Measurements from ENCODE around the gene CCDC88C.
"Not testable (repeated sequence)": the region's sequence is repeated elsewhere in the genome, so short reads cannot be mapped to it uniquely, and the experiment has no call there.

The CCDC88C gene

DNA sequence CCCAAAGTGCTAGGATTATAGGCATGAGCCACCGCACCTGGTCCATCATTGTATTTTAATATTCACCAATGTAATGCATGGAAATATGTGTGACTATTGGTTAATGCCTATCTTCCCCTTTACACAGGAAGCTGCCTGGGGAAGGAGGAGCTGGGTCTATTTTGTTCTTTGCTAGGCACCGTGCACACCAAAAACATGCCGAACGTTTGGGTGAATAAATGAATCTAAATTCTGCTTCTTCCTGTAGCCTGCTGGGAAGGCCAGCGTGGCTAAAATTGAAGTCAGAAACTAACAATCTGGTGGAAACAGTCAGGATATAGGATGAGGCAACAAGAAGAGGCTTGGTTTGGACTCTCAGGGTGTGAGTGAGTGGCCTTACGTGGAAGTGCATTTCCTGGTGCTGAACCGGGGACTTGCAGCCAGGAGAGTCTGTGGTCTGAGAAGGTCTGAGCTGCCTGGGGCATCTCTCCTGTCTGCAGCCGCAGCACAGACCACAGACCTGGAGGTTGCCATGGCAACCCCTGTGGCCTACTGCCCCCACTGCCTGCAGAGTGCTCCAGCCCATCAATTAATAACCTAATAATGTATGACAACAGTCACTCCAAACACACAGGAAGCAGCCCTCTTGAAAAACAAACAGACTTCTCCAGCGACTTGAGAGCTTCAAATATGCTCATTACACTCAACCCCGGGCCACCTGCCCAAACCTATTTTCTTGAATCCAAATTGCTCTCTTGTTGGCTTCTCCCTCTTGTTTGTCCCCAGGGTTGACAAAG lies 167.6 kb downstream of the CCDC88C start:
- DNase-seq: peak in 6 of 51 donors; percentile 15 to 43 (median 32)

DNA sequence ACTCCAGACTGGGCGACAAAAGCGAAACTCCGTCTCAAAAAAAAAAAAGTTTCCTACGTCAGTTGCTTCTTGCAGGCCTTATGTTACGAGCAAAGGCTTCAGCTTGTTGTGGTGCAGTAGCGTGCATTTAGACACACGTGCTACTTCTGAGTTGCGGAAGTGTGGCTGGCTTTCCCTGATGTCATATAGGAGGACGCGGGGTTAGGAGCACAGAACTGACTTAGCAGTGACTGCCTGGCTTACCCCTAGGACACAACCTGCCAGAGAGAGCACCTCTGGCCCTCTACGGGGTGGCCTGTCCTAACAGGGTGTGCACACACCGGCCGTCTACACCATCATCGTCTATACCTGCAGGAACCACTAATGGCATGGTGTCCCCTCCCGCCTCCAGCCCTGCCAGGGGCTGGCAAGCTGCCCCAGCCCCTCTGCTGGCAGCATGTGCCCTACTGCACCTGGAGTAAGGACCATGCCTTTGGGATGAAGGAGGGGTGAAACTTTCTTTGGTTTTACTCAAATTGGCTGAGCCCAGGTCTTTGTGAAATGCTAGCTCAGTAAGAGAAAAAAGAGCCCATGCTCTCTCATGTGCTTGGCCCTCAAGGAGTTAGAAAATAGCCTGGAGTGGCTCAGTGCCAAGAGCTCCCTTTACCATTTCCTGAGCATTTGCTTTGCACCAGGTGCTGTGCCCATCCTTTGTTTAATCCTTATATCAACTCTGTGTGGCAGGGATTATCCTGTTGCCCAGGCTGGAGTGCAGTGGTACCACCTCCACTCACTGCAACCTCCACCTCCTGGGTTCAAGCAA lies 171.4 kb downstream of the CCDC88C start:
- no peak for DNase-seq

DNA sequence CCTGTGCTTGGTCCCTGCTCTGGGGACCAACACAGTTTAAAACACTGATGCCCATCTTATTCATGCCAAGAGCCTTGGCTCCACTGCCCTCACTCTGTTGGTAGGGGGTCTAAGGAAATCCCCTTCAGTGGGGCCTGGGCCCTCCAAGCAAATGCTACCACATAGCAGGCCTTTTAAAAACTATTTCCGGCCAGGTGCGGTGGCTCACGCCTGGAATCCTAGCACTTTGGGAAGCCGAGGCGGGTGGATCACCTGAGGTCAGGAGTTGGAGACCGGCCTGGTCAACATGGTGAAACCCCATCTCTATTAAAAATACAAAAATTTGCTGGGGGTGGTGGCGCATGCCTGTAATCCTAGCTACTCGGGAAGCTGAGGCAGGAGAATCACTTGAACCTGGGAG lies 172.0 kb downstream of the CCDC88C start:
- DNase-seq: not testable (repeated sequence)

DNA sequence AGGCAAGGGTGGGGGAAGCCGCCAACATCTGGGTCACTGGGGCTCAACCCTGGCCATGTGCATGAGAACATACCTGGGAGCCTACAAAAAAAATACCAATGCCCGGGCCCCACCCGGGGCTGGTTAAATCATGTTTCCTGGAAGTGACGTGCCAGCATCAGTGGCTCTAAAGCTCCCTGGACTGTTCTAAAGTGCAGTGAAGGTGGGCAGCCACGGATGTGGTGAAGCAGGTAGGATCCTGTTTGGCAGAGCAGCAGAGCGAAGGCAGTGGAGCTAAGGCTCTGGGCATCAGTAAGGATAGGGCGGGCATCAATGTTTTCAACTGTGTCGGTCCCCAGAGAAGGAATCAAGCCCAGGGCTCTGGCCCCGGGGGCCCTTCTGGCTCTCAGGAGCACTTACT lies 172.6 kb downstream of the CCDC88C start:
- no peak for DNase-seq

DNA sequence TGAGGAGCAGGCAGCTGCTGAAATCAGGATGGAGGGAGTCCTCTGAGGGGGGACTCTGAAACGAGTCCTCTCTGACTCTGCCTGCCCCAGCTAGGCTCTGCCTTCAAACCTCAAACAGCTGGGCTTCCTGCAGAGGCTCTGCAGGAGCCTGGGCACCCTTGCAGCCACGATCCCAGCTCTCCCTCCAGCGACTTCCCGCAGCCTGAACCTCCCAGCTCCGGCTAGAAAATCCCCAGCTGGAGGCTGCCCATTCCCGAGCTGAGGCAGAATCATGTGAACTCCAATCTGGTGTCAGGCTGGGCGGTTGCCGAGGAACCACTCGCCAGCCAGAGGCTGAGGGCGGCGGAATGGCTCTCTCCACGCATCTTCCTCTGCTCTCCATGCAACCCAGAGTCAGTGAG lies 173.1 kb downstream of the CCDC88C start, which contains the start of gene GPR68:
GPR68 (minus strand) TSS at position 204 of the 401 bp plus-strand sequence. CDS start 9,654 bp downstream, outside the sequence.
- peak in 37 of 51 donors; percentile 4 to 71 (median 47) for DNase-seq

DNA sequence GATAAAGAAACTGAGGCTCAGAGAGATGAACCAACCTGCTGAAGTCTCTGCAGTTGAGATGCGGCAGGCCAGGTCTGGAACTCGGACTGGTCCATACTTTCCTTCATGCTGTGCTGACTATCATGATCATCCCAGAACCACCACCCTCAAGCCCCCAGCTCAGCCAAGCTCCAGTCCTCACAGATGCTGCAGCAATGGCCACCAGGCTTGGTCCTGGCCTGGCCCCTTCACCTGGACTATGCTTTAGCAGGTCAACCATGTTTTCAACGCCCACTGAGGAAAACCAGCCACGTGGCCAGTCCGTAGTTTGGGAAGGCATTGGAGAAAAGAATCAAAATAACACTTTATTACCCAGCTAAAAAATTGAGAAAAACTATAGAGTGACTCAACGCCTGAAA lies 174.5 kb downstream of the CCDC88C start:
- DNase-seq: no peak

DNA sequence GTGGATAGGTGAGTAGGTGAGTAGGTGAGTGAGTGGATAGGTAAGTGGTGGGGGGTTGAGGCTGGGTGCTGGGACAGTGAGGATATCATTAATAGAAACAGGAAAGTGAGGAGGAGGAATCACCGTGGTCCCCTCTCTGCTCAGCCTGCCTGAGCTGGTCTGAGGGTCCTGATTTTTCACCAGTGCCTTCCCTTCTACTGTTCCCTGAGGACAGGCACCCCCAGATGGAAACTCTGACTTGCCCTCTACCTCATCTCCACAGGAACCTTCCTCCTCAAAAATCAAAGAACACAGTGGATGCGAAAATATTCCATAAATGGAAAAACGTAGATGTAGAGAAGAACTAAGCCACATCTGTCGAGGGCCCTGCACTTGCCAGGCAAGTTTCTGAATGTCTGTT lies 175.0 kb downstream of the CCDC88C start:
- no peak for DNase-seq

DNA sequence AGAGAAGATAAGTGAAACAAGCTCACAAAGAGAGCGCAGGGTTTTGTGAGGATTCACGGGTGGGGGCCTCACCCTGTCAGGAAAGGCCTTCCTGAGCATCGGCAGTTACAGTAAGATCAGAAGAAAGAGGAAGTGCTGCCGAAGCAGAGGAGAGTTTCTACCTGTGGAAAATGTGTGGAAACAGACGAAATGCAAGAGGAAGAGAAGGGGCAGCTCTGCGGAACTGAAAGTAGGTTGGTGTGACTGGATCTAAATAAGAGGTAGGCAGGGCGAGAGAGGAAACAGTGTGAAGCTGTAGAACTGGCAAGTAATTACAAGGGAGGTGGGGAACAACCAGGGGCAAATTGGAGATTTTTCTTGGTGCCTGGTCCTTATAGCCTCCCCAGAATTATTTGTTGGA lies 175.8 kb downstream of the CCDC88C start:
- peak in 1 of 51 donors; percentile 6 for DNase-seq

DNA sequence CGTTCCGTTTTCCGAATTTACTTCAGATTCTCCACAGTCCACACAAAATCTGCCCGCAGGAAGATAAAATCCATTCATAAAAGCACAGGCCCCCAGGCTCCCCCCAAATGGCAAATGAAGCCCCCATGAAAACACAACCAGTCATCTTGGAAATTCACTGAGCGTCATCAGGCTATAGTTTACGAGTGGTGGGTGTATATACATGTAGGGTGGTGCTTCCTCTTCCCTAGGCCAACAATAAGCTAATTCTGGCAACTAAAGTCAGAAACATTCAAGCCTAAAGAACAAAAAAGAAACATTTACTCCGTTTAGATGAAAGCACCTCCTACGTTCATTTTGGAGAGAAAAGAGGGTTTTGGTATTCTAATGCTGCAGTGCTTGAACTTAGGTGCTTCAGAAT lies 179.0 kb downstream of the CCDC88C start:
- no peak for DNase-seq

DNA sequence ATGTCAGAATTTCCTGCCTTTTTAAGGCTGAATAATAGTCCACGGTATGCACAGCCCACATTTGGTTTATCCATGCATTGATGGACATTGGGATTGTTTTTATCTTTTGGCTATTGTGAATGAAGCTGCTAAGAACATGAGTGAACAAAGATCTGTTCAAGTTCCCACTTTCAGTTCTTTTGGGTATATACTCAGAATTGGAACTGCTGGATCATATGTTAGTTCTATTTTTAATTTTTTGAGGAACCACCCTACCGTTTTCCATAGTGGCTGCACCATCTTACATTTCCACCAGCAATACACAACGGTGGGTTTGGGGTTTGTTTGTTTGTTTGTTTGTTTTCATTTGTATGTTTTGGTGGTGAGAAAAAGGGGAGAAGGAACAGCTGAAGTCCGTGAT lies 179.5 kb downstream of the CCDC88C start:
- DNase-seq: no peak

DNA sequence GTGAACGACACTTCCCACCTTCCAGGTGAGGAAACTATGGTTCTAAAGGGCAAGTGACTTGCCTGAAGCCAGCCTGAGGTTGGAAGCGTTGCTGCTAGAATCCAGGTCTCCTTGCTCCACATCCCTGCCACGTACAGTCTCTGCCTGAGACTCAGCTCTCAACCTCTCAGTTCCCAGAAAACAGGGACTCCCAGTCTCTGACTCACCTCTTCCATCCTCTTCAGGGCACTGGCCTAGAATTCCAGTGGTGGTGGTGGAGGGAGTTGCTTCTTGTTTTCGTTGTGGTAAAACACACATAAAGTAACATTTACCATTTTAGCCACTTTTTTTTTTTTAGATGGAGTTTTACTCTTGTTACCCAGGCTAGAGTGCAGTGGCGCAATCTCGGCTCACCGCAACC lies 180.4 kb downstream of the CCDC88C start:
- no peak for DNase-seq

DNA sequence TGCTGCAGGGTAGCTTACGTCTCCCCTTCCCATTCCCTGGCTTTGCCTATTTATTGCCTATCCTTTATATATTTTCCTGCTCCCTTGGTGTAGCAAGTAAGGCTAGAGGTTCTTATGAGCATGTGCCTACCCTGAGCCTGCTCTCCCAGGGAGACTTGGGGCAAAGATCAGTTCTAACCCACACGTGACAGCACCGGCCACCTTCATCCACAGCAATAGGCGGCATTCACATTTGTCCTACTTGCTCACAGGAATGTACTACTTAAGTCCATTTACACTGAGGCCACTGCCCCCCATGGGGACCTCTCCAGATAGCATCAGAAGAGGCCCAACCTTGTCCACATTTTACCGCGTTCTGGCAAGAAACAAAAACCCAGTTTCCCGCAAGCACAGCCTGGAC lies 181.8 kb downstream of the CCDC88C start:
- no peak for DNase-seq

DNA sequence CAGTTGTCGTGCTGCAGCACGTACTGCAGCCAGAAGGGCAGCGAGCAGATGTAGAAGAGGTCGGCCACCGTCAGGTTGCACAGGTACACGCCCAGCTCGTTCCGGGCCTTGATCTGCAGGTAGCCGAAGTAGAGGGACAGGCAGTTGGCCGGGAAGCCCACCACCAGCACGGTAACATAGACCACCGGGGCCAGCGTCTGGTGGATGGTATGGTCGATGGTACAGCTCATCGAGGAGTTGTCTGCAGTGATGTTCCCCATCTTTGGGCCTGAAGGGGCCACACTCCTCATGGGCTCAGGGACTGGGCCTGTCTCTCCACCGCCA lies 182.9 kb downstream of the CCDC88C start:
- DNase-seq: no peak

DNA sequence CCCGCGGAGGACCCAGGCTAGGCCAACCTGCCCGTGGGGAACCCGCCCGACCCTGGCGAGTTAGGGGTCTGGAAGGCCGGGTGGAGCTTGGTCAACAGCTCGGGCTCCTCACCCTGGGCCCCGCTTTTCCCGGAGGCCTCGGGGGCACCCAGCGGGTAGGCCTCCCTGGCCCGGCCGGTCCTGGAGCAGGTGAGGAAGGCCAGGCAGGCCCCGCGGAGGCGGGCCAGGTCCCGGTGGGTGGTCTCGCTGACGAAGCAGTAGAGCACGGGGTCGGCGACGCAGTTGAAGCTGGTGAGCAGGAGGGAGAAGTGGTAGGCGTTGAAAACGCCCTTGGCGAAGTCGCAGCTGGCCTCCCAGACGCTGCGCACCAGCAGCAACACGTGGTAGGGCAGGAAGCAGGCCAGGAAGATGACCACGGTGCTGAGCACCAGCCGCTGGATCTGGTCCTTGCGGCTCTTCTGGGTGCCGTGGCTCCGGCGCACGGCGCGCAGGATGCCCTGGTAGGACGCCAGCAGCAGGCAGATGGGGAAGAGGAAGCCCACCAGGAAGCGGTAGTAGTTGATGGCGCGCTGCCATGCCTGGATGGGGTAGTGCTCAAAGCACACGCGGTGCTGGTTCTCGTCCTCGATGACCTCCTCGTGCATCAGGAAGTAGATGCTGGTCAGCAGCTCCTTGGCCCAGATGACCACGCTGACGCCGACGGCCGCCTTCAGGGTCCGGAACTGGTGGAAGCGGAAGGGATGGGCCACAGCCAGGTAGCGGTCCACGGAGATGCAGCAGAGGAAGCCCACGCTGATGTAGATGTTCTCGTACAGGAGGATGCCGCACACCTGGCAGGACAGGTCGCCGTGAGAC lies 183.5 kb downstream of the CCDC88C start:
- no peak for DNase-seq

DNA sequence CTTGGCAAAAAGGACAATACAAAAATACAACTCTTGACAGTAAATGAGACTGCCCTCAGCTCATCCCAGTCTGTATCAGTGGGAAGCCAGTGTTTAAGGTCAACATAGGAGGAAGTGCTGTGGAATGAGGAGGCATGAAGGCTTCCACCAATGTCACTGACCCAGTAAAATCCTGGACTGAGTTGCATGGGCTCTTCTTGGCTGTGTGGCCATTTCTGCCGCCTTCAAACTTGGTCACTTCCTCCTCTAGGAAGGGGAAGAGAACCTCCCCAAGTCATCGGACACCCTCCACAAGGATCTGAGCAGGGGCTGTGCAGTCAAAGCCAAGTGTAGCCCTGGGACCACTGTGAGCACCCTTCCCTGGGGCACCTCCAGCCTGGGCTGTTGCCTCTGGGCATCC lies 185.0 kb downstream of the CCDC88C start:
- no peak for DNase-seq

DNA sequence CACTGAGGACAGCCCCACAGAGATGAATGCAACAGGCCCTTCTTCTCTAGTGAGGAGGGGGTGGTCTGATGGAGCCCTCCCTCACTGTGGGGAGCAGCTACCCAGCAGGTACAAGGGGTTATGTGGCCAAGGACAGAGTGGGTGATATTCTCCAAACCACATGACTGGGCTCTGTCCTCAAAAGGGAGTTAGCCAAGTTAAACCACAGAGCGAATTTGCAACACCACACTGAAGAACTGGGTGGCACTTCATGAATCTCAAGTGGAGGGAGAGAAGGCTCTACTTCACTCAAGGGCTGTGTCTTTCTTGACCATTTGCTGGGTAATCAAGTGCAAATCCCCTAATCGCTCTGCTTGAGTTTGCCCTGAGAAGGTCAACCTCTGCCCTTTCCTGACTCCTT lies 185.6 kb downstream of the CCDC88C start:
- DNase-seq: no peak

DNA sequence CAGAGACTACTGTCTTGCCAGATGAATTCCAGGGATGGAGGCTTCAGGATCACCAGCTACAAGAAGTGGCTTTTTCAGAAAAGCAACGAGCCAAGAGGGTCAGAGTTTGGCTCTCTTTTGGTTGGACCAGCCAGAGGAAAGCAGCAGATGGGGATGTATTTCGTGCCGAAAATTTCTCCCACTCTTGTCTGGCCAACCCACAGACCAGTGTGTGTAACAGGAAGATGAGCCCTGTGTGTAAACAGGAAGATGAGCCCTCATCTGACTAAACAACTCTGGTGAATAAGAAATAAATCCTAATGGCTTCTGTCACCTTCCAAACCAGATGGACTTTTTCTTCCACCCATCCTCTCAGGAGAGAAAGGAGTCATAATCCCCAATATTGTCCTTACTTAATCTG lies 186.2 kb downstream of the CCDC88C start:
- no peak for DNase-seq

DNA sequence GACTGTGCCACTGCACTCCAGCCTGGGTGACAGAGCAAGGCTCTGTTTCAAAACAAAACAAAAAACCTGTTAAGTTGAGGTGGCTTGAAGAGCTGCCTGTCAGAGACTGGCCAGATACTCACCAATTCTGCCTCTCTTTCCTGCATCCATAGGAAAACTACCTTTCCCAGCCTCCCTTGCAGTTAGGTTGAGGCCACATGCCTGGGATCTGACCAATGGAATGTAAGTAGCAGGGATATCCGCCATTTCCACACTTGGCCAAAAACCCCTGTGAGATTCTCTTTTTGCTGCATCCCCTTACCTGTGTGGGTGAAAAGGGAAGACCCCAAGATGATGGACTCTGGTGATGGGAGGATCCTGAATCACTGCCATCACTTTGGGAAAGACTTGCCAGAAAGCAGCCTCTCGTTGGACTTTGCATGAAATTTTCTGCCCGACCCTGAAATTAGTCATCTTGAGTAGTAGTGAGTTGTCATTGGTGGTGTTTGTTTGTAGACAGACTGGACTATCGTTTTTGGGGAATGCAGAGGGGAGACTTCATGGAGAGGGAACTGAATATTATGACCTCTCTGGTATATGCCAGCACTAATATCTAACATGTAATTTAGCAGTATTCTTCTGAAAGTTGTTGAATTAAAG lies 187.1 kb downstream of the CCDC88C start:
- DNase-seq: no peak

DNA sequence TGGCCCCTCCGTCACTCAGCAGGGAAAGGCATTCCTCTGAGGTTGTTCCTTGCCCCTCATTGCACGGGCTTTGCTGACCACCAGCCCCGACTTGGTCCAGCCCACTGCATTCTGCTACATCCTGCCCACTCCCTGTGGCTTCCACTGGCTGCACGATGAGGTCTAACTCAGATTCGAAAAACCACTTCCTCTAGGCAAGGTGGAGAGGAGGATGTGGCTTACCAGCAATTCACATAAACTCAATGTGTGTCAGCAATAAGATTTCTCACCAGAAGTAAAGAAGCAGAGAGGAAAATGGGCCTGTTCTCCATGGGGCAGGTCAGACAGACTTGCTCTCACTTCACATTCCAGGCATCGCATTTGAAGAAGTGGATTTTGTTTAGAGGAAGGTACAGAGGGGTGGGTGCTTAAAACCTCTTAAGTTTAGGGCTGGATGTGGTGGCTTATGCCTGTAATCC lies 187.8 kb downstream of the CCDC88C start:
- no peak for DNase-seq

DNA sequence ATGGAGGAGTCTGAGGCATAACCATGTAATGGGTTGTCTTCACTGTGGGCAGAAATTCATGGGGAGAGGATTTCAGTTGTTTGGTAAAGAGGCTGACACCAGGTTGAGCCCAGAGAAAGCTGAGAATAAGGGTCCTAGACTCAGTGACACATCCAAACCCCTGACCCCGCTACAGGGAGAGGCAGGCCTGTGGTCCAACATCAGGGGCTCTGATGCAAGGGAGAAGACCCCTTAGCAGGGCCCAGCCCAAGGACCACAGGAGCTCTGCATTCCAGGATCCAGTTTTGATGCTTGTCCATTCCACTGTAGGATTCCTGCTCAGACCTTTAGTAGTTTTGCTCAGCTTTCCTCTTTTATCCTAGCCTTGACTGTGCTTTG lies 188.6 kb downstream of the CCDC88C start:
- DNase-seq: no peak

Data from hypothalamus (tissue), 51 donors.